ENCODE data around the gene CTTNBP2NL. TPM values are rescaled to one million over a fixed set of nuclear protein-coding genes. Genes with fewer than 3 reads are reported as not detected.
A peak's percentile ranks its signal among the peaks of the same experiment; 100 is the strongest.

CTTNBP2NL gene
- total and polyA plus RNA-seq, 8 donors, result 3.6 to 41.5 (median 13.7) TPM

DNA sequence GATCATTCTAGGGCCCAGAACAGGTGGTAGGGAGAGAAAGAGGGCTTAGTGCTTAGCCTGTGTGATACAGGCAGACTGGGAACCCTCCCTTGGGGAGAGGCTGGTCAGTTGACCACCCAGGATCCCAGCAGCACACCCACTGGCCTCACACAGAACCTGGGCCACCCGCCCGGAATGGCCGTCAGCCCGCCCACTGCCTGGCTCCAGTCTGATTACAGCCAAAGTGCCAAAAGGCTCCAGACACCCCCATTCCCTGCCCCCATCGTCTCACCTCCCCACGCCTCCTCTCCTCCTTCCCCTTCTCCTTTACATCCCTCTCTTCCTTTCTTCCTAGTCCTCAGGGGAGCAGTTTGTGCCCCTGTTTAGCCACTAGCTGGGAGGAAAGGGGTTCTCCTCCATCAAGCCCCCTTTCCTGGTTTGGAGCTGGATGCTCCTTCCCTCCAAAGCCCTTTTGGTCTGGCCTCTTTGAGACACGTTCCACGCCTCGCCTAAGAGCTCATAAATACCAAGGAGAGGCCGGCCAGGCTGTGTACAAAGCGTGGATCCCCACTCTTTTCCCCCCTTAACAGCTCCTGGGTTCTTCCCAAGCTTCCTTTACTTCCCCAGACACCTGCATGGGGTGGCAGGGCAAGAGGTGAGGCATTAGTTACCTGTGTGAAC lies 108.1 kb downstream of the CTTNBP2NL start:
- intact Hi-C loops (cut with DNase I; ENCODE audit: low total_unique reads), result no loop called here
- 59 to 80% (median 69%) methylated on average over 10 to 11 of the region's 11 CpGs for WGBS, 5 donors
- no peak for TF ChIP-seq POLR2AphosphoS5 (IDR thresholded peaks at IDR 0.05)
- TF ChIP-seq EP300 (IDR thresholded peaks at IDR 0.05), result no peak
- TF ChIP-seq POLR2A (IDR thresholded peaks at IDR 0.05), result no peak
- no peak for TF ChIP-seq CTCF (IDR thresholded peaks at IDR 0.05)
- Histone ChIP-seq H3K27me3 (peaks cover 4 to 86% (median 38%) of the 10 kb centered on the region in 3 donors), H3K4me3 (no peak overlapping the region), H3K9me3 (no peaks in the 10 kb centered on the region), H3K4me1 (peaks cover 29 to 32% (median 31%) of the 10 kb centered on the region in 4 donors), H3K36me3 (no peaks in the 10 kb centered on the region), H3K27ac (peak overlapping the region in 1 of 5 donors; percentile 65)
- peak in 1 of 2 donors; percentile 60 for DNase-seq

DNA sequence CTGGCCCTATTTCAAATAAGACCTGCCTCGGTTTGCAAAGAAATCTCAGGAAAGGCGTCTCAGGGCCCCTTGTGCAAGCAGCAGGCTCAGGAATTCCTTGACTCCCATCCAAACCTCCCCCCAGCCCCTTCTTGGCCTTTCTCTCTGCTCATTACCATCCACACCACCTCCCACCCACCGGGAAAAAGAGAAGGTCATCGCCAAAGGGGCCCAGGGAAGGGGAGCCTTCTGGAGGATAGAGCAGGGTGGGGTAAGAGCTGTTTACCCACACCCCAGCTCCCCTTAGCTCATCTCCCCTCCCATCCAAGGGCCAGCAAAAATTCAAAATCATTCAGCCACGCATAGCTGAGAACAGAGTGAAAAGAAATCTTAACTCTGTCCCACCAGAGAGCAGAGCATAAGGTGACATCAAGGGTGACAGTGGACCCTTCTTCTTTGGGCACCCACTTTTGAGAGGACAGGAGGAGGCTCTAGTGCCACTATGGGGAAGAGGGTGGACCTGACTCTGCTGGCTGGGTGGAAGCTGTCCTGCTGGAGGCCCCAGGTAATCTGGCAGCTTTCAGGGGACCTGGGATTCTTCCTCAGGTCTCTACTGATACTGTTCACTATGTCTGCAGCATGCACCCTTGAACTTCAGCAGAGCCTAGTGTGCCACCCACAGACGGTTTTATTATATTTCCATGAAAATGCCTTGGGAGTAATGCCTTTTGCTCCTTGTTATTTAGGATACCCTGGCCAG lies 108.8 kb downstream of the CTTNBP2NL start:
- intact Hi-C loops (cut with DNase I; ENCODE audit: low total_unique reads), result no loop called here

GRCh38 chr1:112505400-112505785 lies 109.4 kb downstream of the CTTNBP2NL start:
- no peak overlapping the region for H3K4me3 ChIP-seq
- no peak for DNase-seq
- 57 to 81% (median 78%) methylated on average over 1 of the region's 1 CpG for WGBS, 5 donors
- no peak for TF ChIP-seq POLR2A (IDR thresholded peaks at IDR 0.05)
- TF ChIP-seq CTCF (IDR thresholded peaks at IDR 0.05), result no peak
- no peak for TF ChIP-seq EP300 (IDR thresholded peaks at IDR 0.05)
- no peak for TF ChIP-seq POLR2AphosphoS5 (IDR thresholded peaks at IDR 0.05)
- H3K27me3 ChIP-seq, result peaks cover 10 to 98% (median 51%) of the 10 kb centered on the region in 3 donors
- H3K36me3 ChIP-seq, result no peaks in the 10 kb centered on the region
- intact Hi-C loops (cut with DNase I; ENCODE audit: low total_unique reads), result no loop called here
- H3K27ac ChIP-seq, result no peak overlapping the region
- H3K4me1 ChIP-seq, result peaks cover 31 to 38% (median 37%) of the 10 kb centered on the region in 4 donors
- no peaks in the 10 kb centered on the region for H3K9me3 ChIP-seq

More for the DNA sequence above, 108.8 kb downstream of the CTTNBP2NL start:
- Histone ChIP-seq H3K36me3 (no peaks in the 10 kb centered on the region), H3K9me3 (no peaks in the 10 kb centered on the region), H3K27me3 (peaks cover 10 to 93% (median 45%) of the 10 kb centered on the region in 3 donors), H3K27ac (peak overlapping the region in 1 of 5 donors; percentile 65), H3K4me1 (peaks cover 31 to 38% (median 37%) of the 10 kb centered on the region in 4 donors), H3K4me3 (no peak overlapping the region)
- WGBS, 5 donors, result 38 to 58% (median 47%) methylated on average over 6 of the region's 6 CpGs
- peak in 1 of 2 donors; percentile 62 for DNase-seq
- TF ChIP-seq POLR2AphosphoS5 (IDR thresholded peaks at IDR 0.05), result no peak
- no peak for TF ChIP-seq CTCF (IDR thresholded peaks at IDR 0.05)
- no peak for TF ChIP-seq EP300 (IDR thresholded peaks at IDR 0.05)
- no peak for TF ChIP-seq POLR2A (IDR thresholded peaks at IDR 0.05)

DNA sequence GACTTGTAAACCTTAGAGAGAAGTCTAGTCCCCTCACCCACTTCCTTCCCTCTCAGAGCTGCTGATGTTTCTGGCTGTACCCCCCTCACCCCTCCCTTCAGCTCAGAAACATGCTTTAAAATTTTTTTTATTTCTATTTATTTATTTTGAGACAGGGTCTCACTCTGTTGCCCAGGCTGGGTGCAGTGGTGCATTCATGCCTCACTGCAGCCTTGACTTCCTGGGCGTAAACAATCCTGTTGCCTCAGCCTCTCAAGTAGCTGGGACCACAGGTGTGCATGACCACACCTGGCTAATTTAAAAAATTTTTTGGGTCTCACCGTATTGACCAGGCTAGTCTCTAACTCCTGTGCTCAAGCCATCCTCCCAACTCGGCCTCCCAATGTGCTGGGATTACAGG lies 109.9 kb downstream of the CTTNBP2NL start:
- Histone ChIP-seq H3K9me3 (no peaks in the 10 kb centered on the region), H3K27ac (no peak overlapping the region), H3K4me1 (peaks cover 31 to 38% (median 37%) of the 10 kb centered on the region in 4 donors), H3K36me3 (no peaks in the 10 kb centered on the region), H3K27me3 (peaks cover 10 to 98% (median 55%) of the 10 kb centered on the region in 3 donors), H3K4me3 (no peak overlapping the region)
- intact Hi-C loops (cut with DNase I; ENCODE audit: low total_unique reads), result no loop called here
- WGBS, 5 donors, result 81 to 89% (median 84%) methylated on average over 3 of the region's 3 CpGs
- DNase-seq, result no peak
- TF ChIP-seq POLR2A (IDR thresholded peaks at IDR 0.05) (no peak), POLR2AphosphoS5 (IDR thresholded peaks at IDR 0.05) (no peak), CTCF (IDR thresholded peaks at IDR 0.05) (no peak), EP300 (IDR thresholded peaks at IDR 0.05) (no peak)

All from stomach (tissue), 9 donors.